NCI-H524 treated with DMSO at 0.1 percent for 48 hours (cell line): ENCODE data around the gene TRIM44.
"Not testable (repeated sequence)": the region's sequence is repeated elsewhere in the genome, so short reads cannot be mapped to it uniquely, and the experiment has no call there.

Experiments used
- DNase-seq: peaks from one replicate; lab custom pipeline; 2025; lab: John Stamatoyannopoulos, UW

The TRIM44 gene

GRCh38 chr11:35633827-35634423 lies 28.6 kb upstream of the TRIM44 start:
- DNase-seq: no peak

GRCh38 chr11:35635933-35636332 lies 26.6 kb upstream of the TRIM44 start:
- DNase-seq: no peak

GRCh38 chr11:35639591-35640179 lies 22.9 kb upstream of the TRIM44 start:
- no peak for DNase-seq

- DNase-seq: no peak
These were observed 21.2 kb upstream of the TRIM44 start for GRCh38 chr11:35641171-35641897.

- no peak for DNase-seq
These were observed 20.6 kb upstream of the TRIM44 start for GRCh38 chr11:35641964-35642363.

GRCh38 chr11:35647421-35648093 lies 15.0 kb upstream of the TRIM44 start:
- DNase-seq: no peak

- no peak for DNase-seq
These were observed 12.6 kb upstream of the TRIM44 start for GRCh38 chr11:35650006-35650405.

GRCh38 chr11:35650467-35650866 lies 12.1 kb upstream of the TRIM44 start:
- DNase-seq: no peak

- no peak for DNase-seq
These were observed 11.3 kb upstream of the TRIM44 start for GRCh38 chr11:35651263-35651662.

GRCh38 chr11:35652786-35653185 lies 9.8 kb upstream of the TRIM44 start:
- DNase-seq: not testable (repeated sequence)

- DNase-seq: no peak
These were observed 7.9 kb upstream of the TRIM44 start for GRCh38 chr11:35654711-35655110.

- DNase-seq: no peak
These were observed 7.3 kb upstream of the TRIM44 start for GRCh38 chr11:35655254-35655653.

GRCh38 chr11:35655856-35656255 lies 6.7 kb upstream of the TRIM44 start:
- DNase-seq: no peak

GRCh38 chr11:35658020-35658948 lies 4.3 kb upstream of the TRIM44 start:
- no peak for DNase-seq

- no peak for DNase-seq
These were observed 1.0 kb upstream of the TRIM44 start for GRCh38 chr11:35661534-35661933.

- no peak for DNase-seq
These were observed 420 bp upstream of the TRIM44 start for GRCh38 chr11:35662061-35662648.

- no peak for DNase-seq
These were observed 780 bp downstream of the TRIM44 start for GRCh38 chr11:35663408-35663702.

- DNase-seq: no peak
These were observed 2.4 kb downstream of the TRIM44 start for GRCh38 chr11:35664977-35665441.

- no peak for DNase-seq
These were observed 4.7 kb downstream of the TRIM44 start for GRCh38 chr11:35667257-35667656.

GRCh38 chr11:35668350-35668749 lies 5.8 kb downstream of the TRIM44 start:
- not testable (repeated sequence) for DNase-seq

GRCh38 chr11:35671396-35672127 lies 9.0 kb downstream of the TRIM44 start:
- DNase-seq: no peak
